GM23338 (cell line): ENCODE data around the gene ETFB. TPM values are rescaled to one million over a fixed set of nuclear protein-coding genes. Genes with fewer than 3 reads are reported as not detected.

Experiments
- ATAC-seq: fragments of 200-7000 bp; cut with Tn5 transposase; 3 replicates; pipeline ENCODE4 v1.9.1; 2020
- DNase-seq: peaks from one replicate; pipeline ENCODE4 v3.0.0-alpha.2; 2015; ENCODE audit warnings: low spot score
- H2AFZ ChIP-seq: fragments of 200-600 bp; sonication (generic); 2 replicates; pipeline ENCODE4 v1.8.0; 2016; ENCODE audit warnings: antibody characterized with exemption, mild to moderate bottlenecking, moderate library complexity
- H3F3A ChIP-seq: fragments of 200-600 bp; sonication (generic); replicated peaks from 2 replicates; pipeline ENCODE4 v1.8.0; 2017; ENCODE audit warnings: antibody characterized with exemption, mixed run types, low read depth
- H3K27ac ChIP-seq: fragments of 200-600 bp; sonication (generic); 2 replicates; pipeline ENCODE4 v1.6.1; 2016; ENCODE audit warnings: low read depth
- H3K27me3 ChIP-seq: fragments of 200-600 bp; sonication (generic); 2 replicates; pipeline ENCODE4 v1.8.0; 2016; ENCODE audit warnings: mild to moderate bottlenecking, mixed run types, moderate library complexity; ENCODE audit not compliant: insufficient read depth
- H3K36me3 ChIP-seq: fragments of 200-600 bp; sonication (generic); 2 replicates; pipeline ENCODE4 v1.8.0; 2016; ENCODE audit warnings: mild to moderate bottlenecking; ENCODE audit not compliant: insufficient read depth
- H3K4me1 ChIP-seq: fragments of 200-600 bp; sonication (generic); 2 replicates; pipeline ENCODE4 v1.8.0; 2016; ENCODE audit warnings: mild to moderate bottlenecking, moderate library complexity; ENCODE audit not compliant: insufficient read depth
- H3K4me2 ChIP-seq: fragments of 200-600 bp; sonication (generic); 2 replicates; pipeline ENCODE4 v1.7.1; 2017; ENCODE audit warnings: mixed run types
- H3K4me3 ChIP-seq: fragments of 200-600 bp; sonication (generic); 2 replicates; pipeline ENCODE4 v1.6.1; 2016; ENCODE audit warnings: mixed run types
- H3K79me2 ChIP-seq: fragments of 200-600 bp; sonication (generic); replicated peaks from 2 replicates; pipeline ENCODE4 v1.8.0; 2017; ENCODE audit warnings: mild to moderate bottlenecking; ENCODE audit not compliant: insufficient read depth
- H3K9me2 ChIP-seq: fragments of 200-600 bp; sonication (generic); 2 replicates; pipeline ENCODE4 v1.8.0; 2017; ENCODE audit not compliant: insufficient read depth
- H4K20me1 ChIP-seq: fragments of 200-600 bp; sonication (generic); replicated peaks from 2 replicates; pipeline ENCODE4 v1.8.0; 2017; ENCODE audit warnings: mild to moderate bottlenecking; ENCODE audit not compliant: insufficient read depth
- H3K27ac Mint-ChIP-seq: 2 replicates; pipeline ENCODE4 v1.8.0; 2020; ENCODE audit warnings: inconsistent platforms, mild to moderate bottlenecking, moderate library complexity, mixed read lengths
- H3K27me3 Mint-ChIP-seq: 3 replicates; pipeline ENCODE4 v1.8.0; 2022; ENCODE audit warnings: low read depth, mild to moderate bottlenecking, moderate library complexity, mixed read lengths, inconsistent platforms; ENCODE audit not compliant: insufficient read depth, poor library complexity
- H3K36me3 Mint-ChIP-seq: 3 replicates; pipeline ENCODE4 v1.8.0; 2021; ENCODE audit warnings: low read depth, mild to moderate bottlenecking, inconsistent platforms, moderate library complexity, mixed read lengths
- H3K4me1 Mint-ChIP-seq: 3 replicates; pipeline ENCODE4 v1.8.0; 2020; ENCODE audit warnings: mild to moderate bottlenecking, inconsistent platforms, mixed read lengths
- H3K4me3 Mint-ChIP-seq: 3 replicates; pipeline ENCODE4 v1.8.0; 2021; ENCODE audit warnings: moderate library complexity, mild to moderate bottlenecking, inconsistent platforms, mixed read lengths
- H3K9me3 Mint-ChIP-seq: 3 replicates; pipeline ENCODE4 v1.8.0; 2020; ENCODE audit warnings: moderate library complexity, mild to moderate bottlenecking, inconsistent platforms, mixed read lengths
- CREB1 ChIP-seq: fragments of 250-450 bp; sonication (Bioruptor Pico); IDR thresholded peaks from 2 replicates; pipeline ENCODE4 v1.5.0; 2020; ENCODE audit warnings: low read depth, mild to moderate bottlenecking, moderate library complexity
- ETS1 ChIP-seq: IDR thresholded peaks from 2 replicates; pipeline ENCODE4 v1.6.1; 2016; ENCODE audit warnings: antibody characterized with exemption
- EZH2 ChIP-seq: fragments of 200-600 bp; sonication (generic); IDR thresholded peaks from one replicate; pipeline ENCODE4 v1.8.0; 2017; ENCODE audit warnings: antibody characterized with exemption, mild to moderate bottlenecking, low read depth; ENCODE audit not compliant: unreplicated experiment
- EZH2phosphoT487 ChIP-seq: fragments of 200-600 bp; sonication (generic); IDR thresholded peaks from one replicate; pipeline ENCODE4 v1.8.1; 2018; ENCODE audit warnings: antibody characterized with exemption; ENCODE audit not compliant: unreplicated experiment
- JUNB ChIP-seq: IDR thresholded peaks from one replicate; pipeline ENCODE4 v1.6.1; 2016; ENCODE audit warnings: antibody characterized with exemption; ENCODE audit not compliant: unreplicated experiment
- STAT1 ChIP-seq: IDR thresholded peaks from one replicate; pipeline ENCODE4 v1.6.1; 2016; ENCODE audit warnings: antibody characterized with exemption; ENCODE audit not compliant: unreplicated experiment
- ZNF114 ChIP-seq: fragments of 250-450 bp; sonication (Bioruptor Pico); IDR thresholded peaks from 2 replicates; pipeline ENCODE4 v1.5.0; 2020; ENCODE audit warnings: mild to moderate bottlenecking, moderate library complexity
- ZNF331 ChIP-seq: fragments of 250-450 bp; sonication (Bioruptor Pico); IDR thresholded peaks from 2 replicates; pipeline ENCODE4 v1.5.0; 2020; ENCODE audit warnings: low read depth, mild to moderate bottlenecking, moderate library complexity
- polyA plus RNA-seq: library from polyadenylated mRNA; unstranded; fragments of >200 nt; fragmentation: Nextera tagmentation; extraction: Ambion mirVana; gene quantifications from 2 replicates; pipeline ENCODE4 v1.2.1, GENCODE V29; 2016
- total RNA-seq: library from RNA; depleted of rRNA; stranded (reverse); fragments of >200 nt; shearing (Covaris generic); gene quantifications from 2 replicates; pipeline ENCODE4 v1.2.3, GENCODE V29; 2014
- TF ChIP-seq, protein P1 (sequence below), 2 experiments: fragments of 200-600 bp in 1 of 2; sonication (generic) in 1 of 2; conservative IDR thresholded peaks; 2 replicates each; pipeline versions ENCODE4 v1.5.1 to v1.6.1; 2016 to 2017; ENCODE audit warnings: antibody characterized with exemption in 2 of 2, low read depth in 2 of 2, mild to moderate bottlenecking in 2 of 2, moderate library complexity in 1 of 2
- TF ChIP-seq, protein P2 (sequence below): fragments of 250-450 bp; sonication (Bioruptor Pico); IDR thresholded peaks from 2 replicates; pipeline ENCODE4 v1.5.0; 2020; ENCODE audit warnings: mild to moderate bottlenecking, moderate library complexity

The ETFB gene
- total and polyA plus RNA-seq, 2 experiments from 2014 or later, result 37.3 to 63.4 TPM

- TF ChIP-seq, protein P1, sequence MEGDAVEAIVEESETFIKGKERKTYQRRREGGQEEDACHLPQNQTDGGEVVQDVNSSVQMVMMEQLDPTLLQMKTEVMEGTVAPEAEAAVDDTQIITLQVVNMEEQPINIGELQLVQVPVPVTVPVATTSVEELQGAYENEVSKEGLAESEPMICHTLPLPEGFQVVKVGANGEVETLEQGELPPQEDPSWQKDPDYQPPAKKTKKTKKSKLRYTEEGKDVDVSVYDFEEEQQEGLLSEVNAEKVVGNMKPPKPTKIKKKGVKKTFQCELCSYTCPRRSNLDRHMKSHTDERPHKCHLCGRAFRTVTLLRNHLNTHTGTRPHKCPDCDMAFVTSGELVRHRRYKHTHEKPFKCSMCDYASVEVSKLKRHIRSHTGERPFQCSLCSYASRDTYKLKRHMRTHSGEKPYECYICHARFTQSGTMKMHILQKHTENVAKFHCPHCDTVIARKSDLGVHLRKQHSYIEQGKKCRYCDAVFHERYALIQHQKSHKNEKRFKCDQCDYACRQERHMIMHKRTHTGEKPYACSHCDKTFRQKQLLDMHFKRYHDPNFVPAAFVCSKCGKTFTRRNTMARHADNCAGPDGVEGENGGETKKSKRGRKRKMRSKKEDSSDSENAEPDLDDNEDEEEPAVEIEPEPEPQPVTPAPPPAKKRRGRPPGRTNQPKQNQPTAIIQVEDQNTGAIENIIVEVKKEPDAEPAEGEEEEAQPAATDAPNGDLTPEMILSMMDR (conservative IDR thresholded peaks at IDR 0.05; ENCODE audit: low read depth in 2 of 2), result no peak
- TF ChIP-seq ZNF114 (CRISPR knock-in tag) (no peak), ZNF331 (no peak), EZH2 (no peak), CREB1 (CRISPR knock-in tag) (no peak)
These were observed 20.8 kb upstream of the ETFB start (continued) for GRCh38 chr19:51386882-51387520.

DNA sequence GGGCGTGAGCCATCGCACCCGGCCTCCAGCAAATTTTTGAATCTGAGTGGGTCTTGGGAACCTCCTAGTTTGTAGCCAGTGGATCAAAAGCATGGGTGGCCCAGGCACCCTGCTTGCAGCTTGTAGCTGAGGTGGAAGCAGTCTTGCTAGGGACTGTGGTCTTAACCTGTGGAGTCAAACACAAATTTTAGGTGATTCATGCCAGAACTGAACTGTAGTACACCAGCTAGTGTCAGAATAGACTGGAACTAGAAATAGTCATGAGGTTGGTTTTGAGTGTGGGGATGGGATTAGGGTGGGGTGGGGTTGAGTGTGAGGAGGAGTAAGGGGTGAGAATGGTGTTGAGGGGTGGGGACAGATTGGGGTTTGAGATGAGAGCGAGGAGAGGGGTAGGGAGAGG is 15.8 kb upstream of the ETFB start:
- peaks cover 3% of the 10 kb centered on the region for H3K27me3 Mint-ChIP-seq
- H3K79me2 ChIP-seq, result no peaks in the 10 kb centered on the region
- no peak for ATAC-seq
- H3K27me3 ChIP-seq, result no peaks in the 10 kb centered on the region
- DNase-seq, result no peak
- H3K36me3 Mint-ChIP-seq, result peaks cover 12% of the 10 kb centered on the region; the same call in 2 of the 3 replicates
- H3K4me2 ChIP-seq, result no peak overlapping the region
- H3K27ac ChIP-seq, result no peak overlapping the region
- H3K4me1 ChIP-seq, result no peaks in the 10 kb centered on the region
- H3F3A ChIP-seq, result no peaks in the 10 kb centered on the region
- H3K4me1 Mint-ChIP-seq, result no peaks in the 10 kb centered on the region
- peaks cover 5% of the 10 kb centered on the region; the same call in 1 of the 2 replicates for H3K36me3 ChIP-seq
- H3K4me3 Mint-ChIP-seq, result no peak overlapping the region
- peaks cover 28% of the 10 kb centered on the region for H3K9me3 Mint-ChIP-seq
- H4K20me1 ChIP-seq, result no peaks in the 10 kb centered on the region
- no peaks in the 10 kb centered on the region for H3K9me2 ChIP-seq
- no peak overlapping the region for H3K27ac Mint-ChIP-seq
- H2AFZ ChIP-seq, result no peak overlapping the region
- H3K4me3 ChIP-seq, result no peak overlapping the region
- TF ChIP-seq ETS1 (no peak), EZH2 (no peak), EZH2phosphoT487 (no peak), JUNB (no peak), ZNF331 (no peak), CREB1 (CRISPR knock-in tag) (no peak), STAT1 (no peak)
- TF ChIP-seq, protein P2, sequence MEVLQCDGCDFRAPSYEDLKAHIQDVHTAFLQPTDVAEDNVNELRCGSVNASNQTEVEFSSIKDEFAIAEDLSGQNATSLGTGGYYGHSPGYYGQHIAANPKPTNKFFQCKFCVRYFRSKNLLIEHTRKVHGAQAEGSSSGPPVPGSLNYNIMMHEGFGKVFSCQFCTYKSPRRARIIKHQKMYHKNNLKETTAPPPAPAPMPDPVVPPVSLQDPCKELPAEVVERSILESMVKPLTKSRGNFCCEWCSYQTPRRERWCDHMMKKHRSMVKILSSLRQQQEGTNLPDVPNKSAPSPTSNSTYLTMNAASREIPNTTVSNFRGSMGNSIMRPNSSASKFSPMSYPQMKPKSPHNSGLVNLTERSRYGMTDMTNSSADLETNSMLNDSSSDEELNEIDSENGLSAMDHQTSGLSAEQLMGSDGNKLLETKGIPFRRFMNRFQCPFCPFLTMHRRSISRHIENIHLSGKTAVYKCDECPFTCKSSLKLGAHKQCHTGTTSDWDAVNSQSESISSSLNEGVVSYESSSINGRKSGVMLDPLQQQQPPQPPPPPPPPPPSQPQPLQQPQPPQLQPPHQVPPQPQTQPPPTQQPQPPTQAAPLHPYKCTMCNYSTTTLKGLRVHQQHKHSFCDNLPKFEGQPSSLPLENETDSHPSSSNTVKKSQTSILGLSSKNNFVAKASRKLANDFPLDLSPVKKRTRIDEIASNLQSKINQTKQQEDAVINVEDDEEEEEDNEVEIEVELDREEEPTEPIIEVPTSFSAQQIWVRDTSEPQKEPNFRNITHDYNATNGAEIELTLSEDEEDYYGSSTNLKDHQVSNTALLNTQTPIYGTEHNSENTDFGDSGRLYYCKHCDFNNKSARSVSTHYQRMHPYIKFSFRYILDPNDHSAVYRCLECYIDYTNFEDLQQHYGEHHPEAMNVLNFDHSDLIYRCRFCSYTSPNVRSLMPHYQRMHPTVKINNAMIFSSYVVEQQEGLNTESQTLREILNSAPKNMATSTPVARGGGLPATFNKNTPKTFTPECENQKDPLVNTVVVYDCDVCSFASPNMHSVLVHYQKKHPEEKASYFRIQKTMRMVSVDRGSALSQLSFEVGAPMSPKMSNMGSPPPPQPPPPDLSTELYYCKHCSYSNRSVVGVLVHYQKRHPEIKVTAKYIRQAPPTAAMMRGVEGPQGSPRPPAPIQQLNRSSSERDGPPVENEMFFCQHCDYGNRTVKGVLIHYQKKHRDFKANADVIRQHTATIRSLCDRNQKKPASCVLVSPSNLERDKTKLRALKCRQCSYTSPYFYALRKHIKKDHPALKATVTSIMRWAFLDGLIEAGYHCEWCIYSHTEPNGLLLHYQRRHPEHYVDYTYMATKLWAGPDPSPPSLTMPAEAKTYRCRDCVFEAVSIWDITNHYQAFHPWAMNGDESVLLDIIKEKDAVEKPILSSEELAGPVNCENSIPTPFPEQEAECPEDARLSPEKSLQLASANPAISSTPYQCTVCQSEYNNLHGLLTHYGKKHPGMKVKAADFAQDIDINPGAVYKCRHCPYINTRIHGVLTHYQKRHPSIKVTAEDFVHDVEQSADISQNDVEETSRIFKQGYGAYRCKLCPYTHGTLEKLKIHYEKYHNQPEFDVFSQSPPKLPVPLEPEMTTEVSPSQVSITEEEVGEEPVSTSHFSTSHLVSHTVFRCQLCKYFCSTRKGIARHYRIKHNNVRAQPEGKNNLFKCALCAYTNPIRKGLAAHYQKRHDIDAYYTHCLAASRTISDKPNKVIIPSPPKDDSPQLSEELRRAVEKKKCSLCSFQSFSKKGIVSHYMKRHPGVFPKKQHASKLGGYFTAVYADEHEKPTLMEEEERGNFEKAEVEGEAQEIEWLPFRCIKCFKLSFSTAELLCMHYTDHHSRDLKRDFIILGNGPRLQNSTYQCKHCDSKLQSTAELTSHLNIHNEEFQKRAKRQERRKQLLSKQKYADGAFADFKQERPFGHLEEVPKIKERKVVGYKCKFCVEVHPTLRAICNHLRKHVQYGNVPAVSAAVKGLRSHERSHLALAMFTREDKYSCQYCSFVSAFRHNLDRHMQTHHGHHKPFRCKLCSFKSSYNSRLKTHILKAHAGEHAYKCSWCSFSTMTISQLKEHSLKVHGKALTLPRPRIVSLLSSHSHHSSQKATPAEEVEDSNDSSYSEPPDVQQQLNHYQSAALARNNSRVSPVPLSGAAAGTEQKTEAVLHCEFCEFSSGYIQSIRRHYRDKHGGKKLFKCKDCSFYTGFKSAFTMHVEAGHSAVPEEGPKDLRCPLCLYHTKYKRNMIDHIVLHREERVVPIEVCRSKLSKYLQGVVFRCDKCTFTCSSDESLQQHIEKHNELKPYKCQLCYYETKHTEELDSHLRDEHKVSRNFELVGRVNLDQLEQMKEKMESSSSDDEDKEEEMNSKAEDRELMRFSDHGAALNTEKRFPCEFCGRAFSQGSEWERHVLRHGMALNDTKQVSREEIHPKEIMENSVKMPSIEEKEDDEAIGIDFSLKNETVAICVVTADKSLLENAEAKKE (CRISPR knock-in tag), result no peak
- TF ChIP-seq, protein P1 (conservative IDR thresholded peaks at IDR 0.05; ENCODE audit: low read depth in 2 of 2), result no peak
